HG03565 (cell line): ENCODE data around the gene TMC8.
"Not testable (repeated sequence)": the region's sequence is repeated elsewhere in the genome, so short reads cannot be mapped to it uniquely, and the experiment has no call there.

Experiments used
- ATAC-seq: cut with Tn5 transposase; IDR thresholded peaks from one replicate; pipeline ENCODE4 v1.9.1; 2021; ENCODE audit warnings: mild to moderate bottlenecking, moderate library complexity; ENCODE audit not compliant: unreplicated experiment

Gene TMC8

GRCh38 chr17:78130437-78131101 is at the start of gene TMC8:
Gene TMC8 (plus strand): TSS chr17:78130771. CDS start chr17:78131589, 818 bp downstream.
- no peak for ATAC-seq

GRCh38 chr17:78081551-78081950 is 49.0 kb upstream of the TMC8 start:
- no peak for ATAC-seq

GRCh38 chr17:78082355-78082872 is 48.2 kb upstream of the TMC8 start:
- not testable (repeated sequence) for ATAC-seq

- ATAC-seq = no peak
Measured at GRCh38 chr17:78082988-78083387, 47.6 kb upstream of the TMC8 start.

- no peak for ATAC-seq
Measured at GRCh38 chr17:78086740-78087139, 43.8 kb upstream of the TMC8 start.

- no peak for ATAC-seq
Measured at GRCh38 chr17:78088529-78088928, 42.0 kb upstream of the TMC8 start.

GRCh38 chr17:78089576-78090281 is 40.8 kb upstream of the TMC8 start:
- no peak for ATAC-seq

- ATAC-seq = no peak
Measured at GRCh38 chr17:78092794-78093324, 37.7 kb upstream of the TMC8 start.

GRCh38 chr17:78095035-78095434 is 35.5 kb upstream of the TMC8 start:
- ATAC-seq = no peak

GRCh38 chr17:78096093-78096492 is 34.5 kb upstream of the TMC8 start:
- ATAC-seq = no peak

- ATAC-seq = no peak
Measured at GRCh38 chr17:78101112-78101511, 29.5 kb upstream of the TMC8 start.

- ATAC-seq = no peak
Measured at GRCh38 chr17:78101542-78101941, 29.0 kb upstream of the TMC8 start.

GRCh38 chr17:78103311-78103710 is 27.3 kb upstream of the TMC8 start:
- no peak for ATAC-seq

- no peak for ATAC-seq
Measured at GRCh38 chr17:78104540-78104941, 26.0 kb upstream of the TMC8 start.

- no peak for ATAC-seq
Measured at GRCh38 chr17:78105101-78105500, 25.5 kb upstream of the TMC8 start.

- ATAC-seq = no peak
Measured at GRCh38 chr17:78105551-78105950, 25.0 kb upstream of the TMC8 start.

GRCh38 chr17:78106211-78106610 is 24.4 kb upstream of the TMC8 start:
- no peak for ATAC-seq

GRCh38 chr17:78107457-78107856 is 23.1 kb upstream of the TMC8 start:
- ATAC-seq = no peak

- no peak for ATAC-seq
Measured at GRCh38 chr17:78107976-78108725, 22.4 kb upstream of the TMC8 start.

GRCh38 chr17:78108726-78109488 is 21.7 kb upstream of the TMC8 start:
- ATAC-seq = no peak

GRCh38 chr17:78109489-78109761 is 21.1 kb upstream of the TMC8 start:
- no peak for ATAC-seq
